Measurements from ENCODE around the gene GFRA3.

DNA sequence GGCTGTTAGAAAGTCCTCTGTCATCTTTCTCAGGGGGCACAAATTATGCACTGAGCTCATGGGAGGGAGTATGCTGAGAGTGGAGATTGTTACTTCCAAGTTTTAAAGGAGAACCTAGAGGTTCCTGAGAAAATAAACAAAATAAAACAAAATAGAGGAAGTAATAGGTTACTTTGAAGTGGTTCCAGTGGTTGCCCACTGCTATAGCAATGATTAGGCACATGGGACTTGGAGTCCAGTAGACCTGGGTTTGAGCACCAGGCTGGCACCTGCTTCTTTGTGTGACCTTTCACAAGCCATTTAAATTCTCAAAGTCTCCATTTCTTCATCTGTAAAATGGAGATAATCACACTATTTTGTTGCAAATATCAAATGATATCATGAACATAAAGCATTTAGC lies 47.5 kb downstream of the GFRA3 start:
- TF ChIP-seq SUZ12 (IDR thresholded peaks at IDR 0.05; ENCODE audit: extremely low read depth, insufficient read depth, insufficient read length) = no peak
- no peak for TF ChIP-seq ZNF274 (IDR thresholded peaks at IDR 0.05; ENCODE audit: low read depth, low read length)

All from NT2/D1 (cell line).